ENCODE measurements around the gene CSPG4. TPM values are rescaled to one million over a fixed set of nuclear protein-coding genes. Genes with fewer than 3 reads are reported as not detected.
"Not testable (repeated sequence)": the region's sequence is repeated elsewhere in the genome, so short reads cannot be mapped to it uniquely, and the experiment has no call there.

The CSPG4 gene
- total RNA-seq, 1 donor from 2014 or later = 0.79 TPM

DNA sequence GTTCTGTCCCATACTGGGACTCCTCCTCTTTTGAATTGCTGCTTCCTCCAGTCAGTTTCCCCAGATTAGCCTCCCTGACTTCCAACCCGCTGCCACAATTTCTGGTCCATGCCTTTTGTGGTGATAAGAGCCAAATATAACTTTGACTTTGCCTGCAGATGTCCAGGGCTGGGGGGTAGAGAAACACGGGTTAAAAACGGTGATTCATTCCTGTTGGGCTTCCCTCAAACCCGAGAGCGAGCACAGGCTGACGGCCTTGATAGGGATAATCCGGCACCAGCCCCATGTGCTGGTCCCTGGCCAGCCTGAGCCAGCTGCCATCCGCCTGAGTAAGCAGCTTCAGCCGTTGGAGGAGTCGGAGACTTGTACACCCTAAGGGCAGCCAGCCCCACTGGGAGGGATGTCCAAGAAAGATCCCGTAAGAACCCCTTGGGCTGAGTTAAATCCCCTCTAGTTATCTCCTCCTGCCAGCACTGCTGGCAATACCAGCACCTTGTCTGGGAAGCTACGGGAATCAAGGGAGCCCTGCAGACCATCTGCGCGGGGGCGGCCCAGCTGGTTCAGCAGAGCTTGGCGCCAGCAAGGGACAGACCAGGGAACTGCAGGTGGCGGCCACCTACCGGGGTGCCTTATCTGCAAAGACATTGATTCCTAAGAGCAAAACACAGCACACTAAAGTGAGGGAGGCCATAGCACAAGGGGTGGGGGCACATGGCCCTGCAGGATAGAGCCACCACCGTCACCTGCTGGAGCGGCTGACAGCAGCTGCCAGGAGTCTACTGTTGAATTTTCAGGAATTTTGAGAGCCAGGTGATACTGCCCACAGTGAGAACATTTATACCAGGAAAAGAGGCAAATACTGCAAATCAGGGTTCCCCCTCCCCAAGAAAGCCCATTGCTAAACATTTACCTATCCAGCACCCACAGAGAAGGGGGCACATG, 18.1 kb downstream of the CSPG4 start:
- peak; percentile 92 for DNase-seq (ENCODE audit: low read depth)
- TF ChIP-seq, protein P1, sequence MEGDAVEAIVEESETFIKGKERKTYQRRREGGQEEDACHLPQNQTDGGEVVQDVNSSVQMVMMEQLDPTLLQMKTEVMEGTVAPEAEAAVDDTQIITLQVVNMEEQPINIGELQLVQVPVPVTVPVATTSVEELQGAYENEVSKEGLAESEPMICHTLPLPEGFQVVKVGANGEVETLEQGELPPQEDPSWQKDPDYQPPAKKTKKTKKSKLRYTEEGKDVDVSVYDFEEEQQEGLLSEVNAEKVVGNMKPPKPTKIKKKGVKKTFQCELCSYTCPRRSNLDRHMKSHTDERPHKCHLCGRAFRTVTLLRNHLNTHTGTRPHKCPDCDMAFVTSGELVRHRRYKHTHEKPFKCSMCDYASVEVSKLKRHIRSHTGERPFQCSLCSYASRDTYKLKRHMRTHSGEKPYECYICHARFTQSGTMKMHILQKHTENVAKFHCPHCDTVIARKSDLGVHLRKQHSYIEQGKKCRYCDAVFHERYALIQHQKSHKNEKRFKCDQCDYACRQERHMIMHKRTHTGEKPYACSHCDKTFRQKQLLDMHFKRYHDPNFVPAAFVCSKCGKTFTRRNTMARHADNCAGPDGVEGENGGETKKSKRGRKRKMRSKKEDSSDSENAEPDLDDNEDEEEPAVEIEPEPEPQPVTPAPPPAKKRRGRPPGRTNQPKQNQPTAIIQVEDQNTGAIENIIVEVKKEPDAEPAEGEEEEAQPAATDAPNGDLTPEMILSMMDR (IDR thresholded peaks at IDR 0.05; ENCODE audit: insufficient read depth, low read length, severe bottlenecking) = peak; percentile 60
- H3K27me3 ChIP-seq (ENCODE audit: control insufficient read depth, insufficient read depth, low read length) = no peaks in the 10 kb centered on the region
- peaks cover 1% of the 10 kb centered on the region for H3K36me3 ChIP-seq (ENCODE audit: control insufficient read depth, insufficient read depth, low read length)
- FAIRE-seq = no peak
- H3K4me3 ChIP-seq (ENCODE audit: low read depth, low read length) = no peak overlapping the region

DNA sequence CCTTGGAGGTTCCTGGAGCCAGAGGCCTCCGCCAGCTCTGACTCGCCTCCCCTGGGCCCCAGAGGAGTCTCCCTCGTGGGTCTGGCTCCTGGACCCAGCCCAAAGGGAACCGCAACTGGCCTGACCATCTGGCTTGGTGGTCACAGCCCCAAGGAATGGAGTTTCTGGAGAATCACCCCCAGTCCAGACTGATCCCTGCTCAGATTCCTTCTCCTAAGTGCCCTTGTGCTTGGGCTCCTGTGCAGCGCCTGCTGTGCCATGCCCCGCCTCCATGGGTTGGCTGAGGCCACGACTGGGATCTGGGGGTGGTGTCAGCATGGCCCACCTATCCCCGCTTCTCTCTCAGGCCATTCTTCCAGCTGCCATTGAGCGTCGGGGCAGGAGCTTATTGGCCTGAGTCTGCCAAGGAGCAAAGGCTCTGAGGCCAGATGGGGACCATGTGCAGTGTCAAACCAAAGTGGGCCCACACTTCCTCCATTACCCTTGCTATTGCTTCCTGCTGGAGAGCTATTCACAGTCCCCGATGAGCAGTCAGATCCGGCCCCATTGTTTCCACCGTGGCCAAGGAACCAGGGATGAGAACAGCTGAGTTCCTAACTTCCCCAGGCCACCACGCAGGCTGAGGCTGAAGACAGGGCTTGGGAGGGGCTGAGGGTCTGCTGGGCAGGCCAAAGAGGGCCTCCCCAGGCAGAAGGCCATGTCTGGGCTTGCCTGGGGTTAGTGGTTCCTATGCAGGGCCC, 19.0 kb downstream of the CSPG4 start:
- FAIRE-seq (no peak), DNase-seq (ENCODE audit: low read depth) (peak; percentile 27)
- peaks cover 1% of the 10 kb centered on the region for H3K36me3 ChIP-seq (ENCODE audit: control insufficient read depth, insufficient read depth, low read length)
- H3K27me3 ChIP-seq (ENCODE audit: control insufficient read depth, insufficient read depth, low read length) = no peaks in the 10 kb centered on the region
- TF ChIP-seq, protein P1 (IDR thresholded peaks at IDR 0.05; ENCODE audit: insufficient read depth, low read length, severe bottlenecking) = no peak
- no peak overlapping the region for H3K4me3 ChIP-seq (ENCODE audit: low read depth, low read length)

DNA sequence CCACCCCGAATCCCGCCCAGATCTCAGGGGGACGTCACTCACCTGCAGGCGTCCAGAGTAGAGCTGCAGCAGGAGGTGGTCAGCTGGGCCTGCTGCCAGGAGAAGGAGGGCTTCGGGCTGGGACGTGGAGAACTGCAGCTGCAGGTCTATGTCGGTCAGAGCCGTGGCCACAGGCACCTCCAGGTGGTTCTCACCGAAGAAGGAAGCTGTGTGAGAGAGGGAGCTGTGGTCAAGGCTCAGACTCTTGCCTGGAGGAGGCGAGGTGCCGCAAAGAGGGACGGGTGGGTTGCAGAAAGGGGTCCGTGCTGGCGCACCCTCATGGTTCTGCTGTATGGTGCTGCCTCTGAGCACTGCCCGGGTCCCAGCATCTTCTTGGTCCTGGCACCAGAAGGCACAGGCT, 19.6 kb downstream of the CSPG4 start:
- not testable (repeated sequence) for H3K27me3 ChIP-seq (ENCODE audit: control insufficient read depth, insufficient read depth, low read length); DNase-seq (ENCODE audit: low read depth); FAIRE-seq; H3K4me3 ChIP-seq (ENCODE audit: low read depth, low read length); H3K36me3 ChIP-seq (ENCODE audit: control insufficient read depth, insufficient read depth, low read length)

DNA sequence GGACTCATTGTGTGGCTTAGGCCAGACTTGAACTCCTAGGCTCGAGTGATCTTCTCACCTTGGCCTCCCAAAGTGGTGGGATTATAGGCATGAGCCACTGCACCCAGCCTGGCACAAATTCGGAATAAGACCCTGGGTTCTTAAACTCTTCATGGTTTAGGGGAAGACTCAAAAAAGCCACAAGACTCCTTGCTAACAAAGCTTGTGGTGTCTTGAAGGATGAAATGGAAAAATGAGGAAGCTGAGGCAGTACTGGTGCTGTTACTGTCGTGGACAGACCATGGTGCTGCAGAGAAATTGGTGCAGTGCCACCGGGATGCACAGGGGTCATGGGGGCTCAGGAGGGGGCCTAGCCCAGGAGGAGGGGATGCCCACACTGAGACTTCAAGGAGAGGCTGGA, 20.3 kb downstream of the CSPG4 start:
- H3K27me3 ChIP-seq (ENCODE audit: control insufficient read depth, insufficient read depth, low read length); FAIRE-seq; H3K36me3 ChIP-seq (ENCODE audit: control insufficient read depth, insufficient read depth, low read length); DNase-seq (ENCODE audit: low read depth); H3K4me3 ChIP-seq (ENCODE audit: low read depth, low read length): not testable (repeated sequence)

DNA sequence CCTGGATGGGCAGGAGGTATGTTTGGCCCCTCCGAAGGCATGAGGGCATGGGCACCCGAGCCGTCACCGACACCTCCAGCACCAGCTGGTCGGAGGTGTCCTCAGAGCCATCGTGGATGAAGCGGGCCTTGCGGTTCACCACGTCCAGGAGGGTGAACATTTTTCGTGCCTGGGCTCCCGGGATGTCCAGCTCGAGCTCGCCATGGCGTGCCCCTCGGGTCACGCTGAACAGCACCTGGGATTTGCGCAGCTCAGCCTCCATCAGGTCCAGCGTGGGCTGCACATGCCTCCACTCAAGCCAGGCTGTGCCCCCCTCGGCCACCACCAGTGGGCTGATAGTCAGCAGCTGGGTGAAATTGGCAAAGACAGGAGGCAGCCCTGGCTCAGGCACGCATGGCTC, 23.2 kb downstream of the CSPG4 start:
- H3K27me3 ChIP-seq (ENCODE audit: control insufficient read depth, insufficient read depth, low read length); H3K4me3 ChIP-seq (ENCODE audit: low read depth, low read length); DNase-seq (ENCODE audit: low read depth); FAIRE-seq; H3K36me3 ChIP-seq (ENCODE audit: control insufficient read depth, insufficient read depth, low read length): not testable (repeated sequence)

DNA sequence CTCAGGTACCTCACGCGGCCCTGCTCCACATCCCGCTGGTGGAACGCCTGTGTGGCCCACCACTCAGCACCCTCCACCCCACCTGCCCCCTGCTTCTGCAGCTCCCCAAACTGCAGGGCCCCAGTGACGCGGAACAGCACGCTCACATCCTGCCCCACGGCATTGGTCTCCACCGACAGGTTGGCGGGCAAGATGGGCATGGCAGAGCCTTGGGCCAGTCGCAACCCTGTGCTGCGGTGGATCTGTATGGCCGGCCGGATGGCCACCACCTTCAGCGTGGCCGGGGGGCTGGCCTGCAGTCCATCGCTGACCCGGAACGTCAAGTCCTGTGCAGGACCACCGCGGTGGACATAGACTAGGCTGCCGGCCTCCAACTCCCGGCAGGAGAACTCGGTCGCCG, 23.8 kb downstream of the CSPG4 start:
- no peak overlapping the region for H3K4me3 ChIP-seq (ENCODE audit: low read depth, low read length)
- TF ChIP-seq, protein P1 (IDR thresholded peaks at IDR 0.05; ENCODE audit: insufficient read depth, low read length, severe bottlenecking) = no peak
- no peak for DNase-seq (ENCODE audit: low read depth)
- FAIRE-seq = no peak
- H3K27me3 ChIP-seq (ENCODE audit: control insufficient read depth, insufficient read depth, low read length) = no peaks in the 10 kb centered on the region
- peaks cover 1% of the 10 kb centered on the region for H3K36me3 ChIP-seq (ENCODE audit: control insufficient read depth, insufficient read depth, low read length)

DNA sequence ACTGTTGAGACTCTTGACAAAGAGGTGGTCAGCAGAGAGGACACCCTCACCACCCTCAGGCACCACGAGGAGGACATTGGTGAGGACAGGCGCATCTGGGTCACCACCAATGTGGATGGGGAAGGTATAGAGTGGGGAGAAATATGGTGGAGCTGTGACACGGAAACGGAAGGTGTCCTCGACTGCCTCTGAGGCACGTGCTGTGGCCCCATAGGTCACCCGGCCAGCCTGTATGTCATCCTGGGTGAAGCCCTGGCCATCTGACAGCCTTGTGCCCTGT, 24.4 kb downstream of the CSPG4 start:
- DNase-seq (ENCODE audit: low read depth) (no peak), FAIRE-seq (no peak)
- H3K27me3 ChIP-seq (ENCODE audit: control insufficient read depth, insufficient read depth, low read length) = no peaks in the 10 kb centered on the region
- peaks cover 1% of the 10 kb centered on the region for H3K36me3 ChIP-seq (ENCODE audit: control insufficient read depth, insufficient read depth, low read length)
- H3K4me3 ChIP-seq (ENCODE audit: low read depth, low read length) = no peak overlapping the region
- TF ChIP-seq, protein P1 (IDR thresholded peaks at IDR 0.05; ENCODE audit: insufficient read depth, low read length, severe bottlenecking) = no peak

Data from bronchial epithelial cell (primary cell).